Fibroblast of the aortic adventitia (primary cell): ENCODE measurements around the gene EPX. TPM values are rescaled to one million over a fixed set of nuclear protein-coding genes. Genes with fewer than 3 reads are reported as not detected.
A peak's percentile ranks its signal among the peaks of the same experiment; 100 is the strongest.

Experiments used
- DNase-seq: peaks from one replicate; pipeline ENCODE4 v3.0.0-alpha.2; 2010; ENCODE audit warnings: low read depth
- H3K4me3 ChIP-seq: 2 replicates; pipeline ENCODE4 v1.5.1; 2011; ENCODE audit warnings: low read depth, mild to moderate bottlenecking, control low read depth, low read length, moderate library complexity
- CTCF ChIP-seq: IDR thresholded peaks from 2 replicates; pipeline ENCODE4 v1.5.1; 2011; ENCODE audit warnings: mild to moderate bottlenecking, low read length, control low read depth, inconsistent platforms; ENCODE audit not compliant: insufficient read depth
- total RNA-seq: library from RNA; depleted of rRNA; stranded (reverse); fragments of >200 nt; gene quantifications from 2 replicates; pipeline ENCODE4 v1.2.3, GENCODE V29; 2012; ENCODE audit warnings: low replicate concordance

The EPX gene
- total RNA-seq, 1 donor = not detected

GRCh38 chr17:58184986-58185761, 7.4 kb upstream of the EPX start:
- no peak for TF ChIP-seq CTCF
- H3K4me3 ChIP-seq = no peak overlapping the region
- no peak for DNase-seq

- DNase-seq = no peak
- no peak overlapping the region for H3K4me3 ChIP-seq
- TF ChIP-seq CTCF = no peak
Measured at GRCh38 chr17:58186591-58186990, 5.9 kb upstream of the EPX start.

GRCh38 chr17:58187063-58187462, 5.5 kb upstream of the EPX start:
- no peak for TF ChIP-seq CTCF
- no peak overlapping the region for H3K4me3 ChIP-seq

GRCh38 chr17:58187675-58188074, 4.9 kb upstream of the EPX start:
- no peak for TF ChIP-seq CTCF
- no peak for DNase-seq
- no peak overlapping the region for H3K4me3 ChIP-seq

More at GRCh38 chr17:58187063-58187462, 5.5 kb upstream of the EPX start:
- no peak for DNase-seq

- no peak for TF ChIP-seq CTCF
- DNase-seq = peak; percentile 84
- no peak overlapping the region for H3K4me3 ChIP-seq
Measured at GRCh38 chr17:58189436-58190146, 2.9 kb upstream of the EPX start.

- no peak for DNase-seq
- no peak for TF ChIP-seq CTCF
- no peak overlapping the region for H3K4me3 ChIP-seq
Measured at GRCh38 chr17:58191241-58191896, 1.2 kb upstream of the EPX start.
